Testis (tissue), 2 donors: ENCODE measurements around the gene PCDHA3.
"Not testable (repeated sequence)": the region's sequence is repeated elsewhere in the genome, so short reads cannot be mapped to it uniquely, and the experiment has no call there.

Experiments
- CTCF ChIP-seq, 3 experiments: fragments of 450-650 bp in 2 of 3; fragments of 200-600 bp in 1 of 3; sonication (generic) in 1 of 3; IDR thresholded peaks; one replicate each; pipeline ENCODE4 v1.5.1; 2016 to 2019; ENCODE audit warnings: antibody characterized with exemption in 3 of 3, mild to moderate bottlenecking in 2 of 3, moderate library complexity in 1 of 3
- POLR2A ChIP-seq: fragments of 450-650 bp; IDR thresholded peaks from one replicate; pipeline ENCODE4 v1.6.1; 2017; ENCODE audit warnings: antibody characterized with exemption, mild to moderate bottlenecking, moderate library complexity

GRCh38 chr5:140849831-140850634 is 49.2 kb downstream of the PCDHA3 start:
- TF ChIP-seq CTCF (IDR thresholded peaks at IDR 0.05); POLR2A: not testable (repeated sequence)
